ENCODE data around the gene ADO. TPM values are rescaled to one million over a fixed set of nuclear protein-coding genes. Genes with fewer than 3 reads are reported as not detected.
A peak's percentile ranks its signal among the peaks of the same experiment; 100 is the strongest.

The ADO gene
- total and polyA plus RNA-seq, 2 experiments from 2014 or later, result 12.6 to 48.3 TPM

DNA sequence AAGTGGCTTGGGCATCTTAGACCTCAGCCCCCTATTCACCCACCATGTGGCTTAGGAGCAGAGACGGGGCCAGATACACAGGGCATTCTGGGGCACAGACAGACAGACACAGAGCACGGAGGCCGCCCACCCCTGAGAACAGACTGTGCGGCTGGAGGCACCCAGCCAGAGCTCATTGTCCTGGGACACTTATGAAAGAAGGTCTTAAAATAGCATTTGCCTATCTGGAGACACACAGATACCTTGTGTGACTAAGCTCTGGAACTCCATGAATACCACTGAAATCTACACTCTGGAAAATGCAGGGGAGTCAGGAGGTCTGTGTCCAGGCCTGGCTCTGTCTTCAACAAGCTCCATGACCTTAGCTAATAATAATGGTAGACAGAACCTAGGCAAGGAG lies 41.4 kb upstream of the ADO start:
- H3K4me3 ChIP-seq, result no peak overlapping the region
- no peaks in the 10 kb centered on the region for H3F3A ChIP-seq (replicated peaks; ENCODE audit: low read depth)
- Mint-ChIP-seq H3K4me1 (peaks cover 10% of the 10 kb centered on the region), H3K27ac (no peak overlapping the region), H3K9me3 (no peaks in the 10 kb centered on the region), H3K27me3 (ENCODE audit: insufficient read depth, low read depth, poor library complexity) (peaks cover 3% of the 10 kb centered on the region), H3K36me3 (ENCODE audit: low read depth) (no peaks in the 10 kb centered on the region), H3K4me3 (no peak overlapping the region)
- H3K27ac ChIP-seq (ENCODE audit: low read depth), result no peak overlapping the region
- DNase-seq (ENCODE audit: low spot score) (no peak), ATAC-seq (no peak)
- H2AFZ ChIP-seq, result peak overlapping the region; percentile 32; the same call in 1 of the 2 replicates
- no peaks in the 10 kb centered on the region for H4K20me1 ChIP-seq (replicated peaks; ENCODE audit: insufficient read depth)
- no peaks in the 10 kb centered on the region for H3K27me3 ChIP-seq (ENCODE audit: insufficient read depth)
- no peak overlapping the region for H3K4me2 ChIP-seq
- no peaks in the 10 kb centered on the region for H3K36me3 ChIP-seq (ENCODE audit: insufficient read depth)
- H3K9me2 ChIP-seq (ENCODE audit: insufficient read depth), result no peaks in the 10 kb centered on the region
- TF ChIP-seq EZH2 (IDR thresholded peaks at IDR 0.05; ENCODE audit: low read depth, unreplicated experiment) (no peak), EZH2phosphoT487 (IDR thresholded peaks at IDR 0.05; ENCODE audit: unreplicated experiment) (no peak), JUNB (IDR thresholded peaks at IDR 0.05; ENCODE audit: unreplicated experiment) (no peak), ZNF331 (CRISPR knock-in tag; IDR thresholded peaks at IDR 0.05; ENCODE audit: low read depth) (no peak), POLR2AphosphoS5 (IDR thresholded peaks at IDR 0.05; ENCODE audit: low read depth) (no peak), NANOG (IDR thresholded peaks at IDR 0.05; ENCODE audit: borderline replicate concordance) (no peak), ZNF114 (CRISPR knock-in tag; IDR thresholded peaks at IDR 0.05) (no peak), CREB1 (CRISPR knock-in tag; IDR thresholded peaks at IDR 0.05; ENCODE audit: low read depth) (no peak), STAT1 (IDR thresholded peaks at IDR 0.05; ENCODE audit: unreplicated experiment) (no peak)
- TF ChIP-seq, protein P1, sequence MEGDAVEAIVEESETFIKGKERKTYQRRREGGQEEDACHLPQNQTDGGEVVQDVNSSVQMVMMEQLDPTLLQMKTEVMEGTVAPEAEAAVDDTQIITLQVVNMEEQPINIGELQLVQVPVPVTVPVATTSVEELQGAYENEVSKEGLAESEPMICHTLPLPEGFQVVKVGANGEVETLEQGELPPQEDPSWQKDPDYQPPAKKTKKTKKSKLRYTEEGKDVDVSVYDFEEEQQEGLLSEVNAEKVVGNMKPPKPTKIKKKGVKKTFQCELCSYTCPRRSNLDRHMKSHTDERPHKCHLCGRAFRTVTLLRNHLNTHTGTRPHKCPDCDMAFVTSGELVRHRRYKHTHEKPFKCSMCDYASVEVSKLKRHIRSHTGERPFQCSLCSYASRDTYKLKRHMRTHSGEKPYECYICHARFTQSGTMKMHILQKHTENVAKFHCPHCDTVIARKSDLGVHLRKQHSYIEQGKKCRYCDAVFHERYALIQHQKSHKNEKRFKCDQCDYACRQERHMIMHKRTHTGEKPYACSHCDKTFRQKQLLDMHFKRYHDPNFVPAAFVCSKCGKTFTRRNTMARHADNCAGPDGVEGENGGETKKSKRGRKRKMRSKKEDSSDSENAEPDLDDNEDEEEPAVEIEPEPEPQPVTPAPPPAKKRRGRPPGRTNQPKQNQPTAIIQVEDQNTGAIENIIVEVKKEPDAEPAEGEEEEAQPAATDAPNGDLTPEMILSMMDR (conservative IDR thresholded peaks at IDR 0.05; ENCODE audit: low read depth in 2 of 2), result no peak
- TF ChIP-seq, protein P2, sequence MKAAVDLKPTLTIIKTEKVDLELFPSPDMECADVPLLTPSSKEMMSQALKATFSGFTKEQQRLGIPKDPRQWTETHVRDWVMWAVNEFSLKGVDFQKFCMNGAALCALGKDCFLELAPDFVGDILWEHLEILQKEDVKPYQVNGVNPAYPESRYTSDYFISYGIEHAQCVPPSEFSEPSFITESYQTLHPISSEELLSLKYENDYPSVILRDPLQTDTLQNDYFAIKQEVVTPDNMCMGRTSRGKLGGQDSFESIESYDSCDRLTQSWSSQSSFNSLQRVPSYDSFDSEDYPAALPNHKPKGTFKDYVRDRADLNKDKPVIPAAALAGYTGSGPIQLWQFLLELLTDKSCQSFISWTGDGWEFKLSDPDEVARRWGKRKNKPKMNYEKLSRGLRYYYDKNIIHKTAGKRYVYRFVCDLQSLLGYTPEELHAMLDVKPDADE (IDR thresholded peaks at IDR 0.05), result no peak
- TF ChIP-seq, protein P3, sequence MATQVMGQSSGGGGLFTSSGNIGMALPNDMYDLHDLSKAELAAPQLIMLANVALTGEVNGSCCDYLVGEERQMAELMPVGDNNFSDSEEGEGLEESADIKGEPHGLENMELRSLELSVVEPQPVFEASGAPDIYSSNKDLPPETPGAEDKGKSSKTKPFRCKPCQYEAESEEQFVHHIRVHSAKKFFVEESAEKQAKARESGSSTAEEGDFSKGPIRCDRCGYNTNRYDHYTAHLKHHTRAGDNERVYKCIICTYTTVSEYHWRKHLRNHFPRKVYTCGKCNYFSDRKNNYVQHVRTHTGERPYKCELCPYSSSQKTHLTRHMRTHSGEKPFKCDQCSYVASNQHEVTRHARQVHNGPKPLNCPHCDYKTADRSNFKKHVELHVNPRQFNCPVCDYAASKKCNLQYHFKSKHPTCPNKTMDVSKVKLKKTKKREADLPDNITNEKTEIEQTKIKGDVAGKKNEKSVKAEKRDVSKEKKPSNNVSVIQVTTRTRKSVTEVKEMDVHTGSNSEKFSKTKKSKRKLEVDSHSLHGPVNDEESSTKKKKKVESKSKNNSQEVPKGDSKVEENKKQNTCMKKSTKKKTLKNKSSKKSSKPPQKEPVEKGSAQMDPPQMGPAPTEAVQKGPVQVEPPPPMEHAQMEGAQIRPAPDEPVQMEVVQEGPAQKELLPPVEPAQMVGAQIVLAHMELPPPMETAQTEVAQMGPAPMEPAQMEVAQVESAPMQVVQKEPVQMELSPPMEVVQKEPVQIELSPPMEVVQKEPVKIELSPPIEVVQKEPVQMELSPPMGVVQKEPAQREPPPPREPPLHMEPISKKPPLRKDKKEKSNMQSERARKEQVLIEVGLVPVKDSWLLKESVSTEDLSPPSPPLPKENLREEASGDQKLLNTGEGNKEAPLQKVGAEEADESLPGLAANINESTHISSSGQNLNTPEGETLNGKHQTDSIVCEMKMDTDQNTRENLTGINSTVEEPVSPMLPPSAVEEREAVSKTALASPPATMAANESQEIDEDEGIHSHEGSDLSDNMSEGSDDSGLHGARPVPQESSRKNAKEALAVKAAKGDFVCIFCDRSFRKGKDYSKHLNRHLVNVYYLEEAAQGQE (IDR thresholded peaks at IDR 0.05; ENCODE audit: unreplicated experiment), result no peak
- TF ChIP-seq, protein P4, sequence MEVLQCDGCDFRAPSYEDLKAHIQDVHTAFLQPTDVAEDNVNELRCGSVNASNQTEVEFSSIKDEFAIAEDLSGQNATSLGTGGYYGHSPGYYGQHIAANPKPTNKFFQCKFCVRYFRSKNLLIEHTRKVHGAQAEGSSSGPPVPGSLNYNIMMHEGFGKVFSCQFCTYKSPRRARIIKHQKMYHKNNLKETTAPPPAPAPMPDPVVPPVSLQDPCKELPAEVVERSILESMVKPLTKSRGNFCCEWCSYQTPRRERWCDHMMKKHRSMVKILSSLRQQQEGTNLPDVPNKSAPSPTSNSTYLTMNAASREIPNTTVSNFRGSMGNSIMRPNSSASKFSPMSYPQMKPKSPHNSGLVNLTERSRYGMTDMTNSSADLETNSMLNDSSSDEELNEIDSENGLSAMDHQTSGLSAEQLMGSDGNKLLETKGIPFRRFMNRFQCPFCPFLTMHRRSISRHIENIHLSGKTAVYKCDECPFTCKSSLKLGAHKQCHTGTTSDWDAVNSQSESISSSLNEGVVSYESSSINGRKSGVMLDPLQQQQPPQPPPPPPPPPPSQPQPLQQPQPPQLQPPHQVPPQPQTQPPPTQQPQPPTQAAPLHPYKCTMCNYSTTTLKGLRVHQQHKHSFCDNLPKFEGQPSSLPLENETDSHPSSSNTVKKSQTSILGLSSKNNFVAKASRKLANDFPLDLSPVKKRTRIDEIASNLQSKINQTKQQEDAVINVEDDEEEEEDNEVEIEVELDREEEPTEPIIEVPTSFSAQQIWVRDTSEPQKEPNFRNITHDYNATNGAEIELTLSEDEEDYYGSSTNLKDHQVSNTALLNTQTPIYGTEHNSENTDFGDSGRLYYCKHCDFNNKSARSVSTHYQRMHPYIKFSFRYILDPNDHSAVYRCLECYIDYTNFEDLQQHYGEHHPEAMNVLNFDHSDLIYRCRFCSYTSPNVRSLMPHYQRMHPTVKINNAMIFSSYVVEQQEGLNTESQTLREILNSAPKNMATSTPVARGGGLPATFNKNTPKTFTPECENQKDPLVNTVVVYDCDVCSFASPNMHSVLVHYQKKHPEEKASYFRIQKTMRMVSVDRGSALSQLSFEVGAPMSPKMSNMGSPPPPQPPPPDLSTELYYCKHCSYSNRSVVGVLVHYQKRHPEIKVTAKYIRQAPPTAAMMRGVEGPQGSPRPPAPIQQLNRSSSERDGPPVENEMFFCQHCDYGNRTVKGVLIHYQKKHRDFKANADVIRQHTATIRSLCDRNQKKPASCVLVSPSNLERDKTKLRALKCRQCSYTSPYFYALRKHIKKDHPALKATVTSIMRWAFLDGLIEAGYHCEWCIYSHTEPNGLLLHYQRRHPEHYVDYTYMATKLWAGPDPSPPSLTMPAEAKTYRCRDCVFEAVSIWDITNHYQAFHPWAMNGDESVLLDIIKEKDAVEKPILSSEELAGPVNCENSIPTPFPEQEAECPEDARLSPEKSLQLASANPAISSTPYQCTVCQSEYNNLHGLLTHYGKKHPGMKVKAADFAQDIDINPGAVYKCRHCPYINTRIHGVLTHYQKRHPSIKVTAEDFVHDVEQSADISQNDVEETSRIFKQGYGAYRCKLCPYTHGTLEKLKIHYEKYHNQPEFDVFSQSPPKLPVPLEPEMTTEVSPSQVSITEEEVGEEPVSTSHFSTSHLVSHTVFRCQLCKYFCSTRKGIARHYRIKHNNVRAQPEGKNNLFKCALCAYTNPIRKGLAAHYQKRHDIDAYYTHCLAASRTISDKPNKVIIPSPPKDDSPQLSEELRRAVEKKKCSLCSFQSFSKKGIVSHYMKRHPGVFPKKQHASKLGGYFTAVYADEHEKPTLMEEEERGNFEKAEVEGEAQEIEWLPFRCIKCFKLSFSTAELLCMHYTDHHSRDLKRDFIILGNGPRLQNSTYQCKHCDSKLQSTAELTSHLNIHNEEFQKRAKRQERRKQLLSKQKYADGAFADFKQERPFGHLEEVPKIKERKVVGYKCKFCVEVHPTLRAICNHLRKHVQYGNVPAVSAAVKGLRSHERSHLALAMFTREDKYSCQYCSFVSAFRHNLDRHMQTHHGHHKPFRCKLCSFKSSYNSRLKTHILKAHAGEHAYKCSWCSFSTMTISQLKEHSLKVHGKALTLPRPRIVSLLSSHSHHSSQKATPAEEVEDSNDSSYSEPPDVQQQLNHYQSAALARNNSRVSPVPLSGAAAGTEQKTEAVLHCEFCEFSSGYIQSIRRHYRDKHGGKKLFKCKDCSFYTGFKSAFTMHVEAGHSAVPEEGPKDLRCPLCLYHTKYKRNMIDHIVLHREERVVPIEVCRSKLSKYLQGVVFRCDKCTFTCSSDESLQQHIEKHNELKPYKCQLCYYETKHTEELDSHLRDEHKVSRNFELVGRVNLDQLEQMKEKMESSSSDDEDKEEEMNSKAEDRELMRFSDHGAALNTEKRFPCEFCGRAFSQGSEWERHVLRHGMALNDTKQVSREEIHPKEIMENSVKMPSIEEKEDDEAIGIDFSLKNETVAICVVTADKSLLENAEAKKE (CRISPR knock-in tag; IDR thresholded peaks at IDR 0.05), result no peak
- H3K4me1 ChIP-seq (ENCODE audit: insufficient read depth), result peaks cover 7% of the 10 kb centered on the region
- H3K79me2 ChIP-seq (replicated peaks; ENCODE audit: insufficient read depth), result no peaks in the 10 kb centered on the region

All from GM23338 (cell line).